Stimulated activated CD4-positive, alpha-beta T cell treated with anti-CD3 and anti-CD28 coated beads, Interleukin-2, amount 100 ng/mL, for 24 hours (primary cell): ENCODE data around the gene LRRC28.

Source experiments
- DNase-seq, 2 donors: peaks; one replicate each; pipeline ENCODE4 v3.0.0-alpha.2; 2020

The LRRC28 gene

GRCh38 chr15:99250001-99250400 lies 1.3 kb upstream of the LRRC28 start:
- DNase-seq, result no peak

GRCh38 chr15:99250494-99250856 lies 806 bp upstream of the LRRC28 start:
- DNase-seq, result no peak

GRCh38 chr15:99252326-99252725 lies 1.0 kb downstream of the LRRC28 start:
- DNase-seq, result no peak

- no peak for DNase-seq
These were observed 2.3 kb downstream of the LRRC28 start for GRCh38 chr15:99253381-99254090.

GRCh38 chr15:99257107-99257750 lies 5.9 kb downstream of the LRRC28 start:
- DNase-seq, result no peak

- no peak for DNase-seq
These were observed 12.8 kb downstream of the LRRC28 start for GRCh38 chr15:99264125-99264524.

- no peak for DNase-seq
These were observed 14.3 kb downstream of the LRRC28 start for GRCh38 chr15:99265541-99266070.

- no peak for DNase-seq
These were observed 16.7 kb downstream of the LRRC28 start for GRCh38 chr15:99267957-99268356.

- no peak for DNase-seq
These were observed 17.1 kb downstream of the LRRC28 start for GRCh38 chr15:99268431-99268830.

GRCh38 chr15:99273801-99274200 lies 22.5 kb downstream of the LRRC28 start:
- DNase-seq, result no peak

- DNase-seq, result no peak
These were observed 23.8 kb downstream of the LRRC28 start for GRCh38 chr15:99275061-99275460.

GRCh38 chr15:99275525-99276128 lies 24.3 kb downstream of the LRRC28 start:
- no peak for DNase-seq

- DNase-seq, result no peak
These were observed 28.0 kb downstream of the LRRC28 start for GRCh38 chr15:99279290-99279689.

GRCh38 chr15:99279827-99280226 lies 28.5 kb downstream of the LRRC28 start:
- no peak for DNase-seq

- DNase-seq, result no peak
These were observed 30.8 kb downstream of the LRRC28 start for GRCh38 chr15:99282121-99282520.

GRCh38 chr15:99282586-99282985 lies 31.3 kb downstream of the LRRC28 start:
- DNase-seq, result no peak

- DNase-seq, result no peak
These were observed 32.4 kb downstream of the LRRC28 start for GRCh38 chr15:99283717-99284116.

GRCh38 chr15:99291643-99292042 lies 40.4 kb downstream of the LRRC28 start:
- DNase-seq, result no peak

- DNase-seq, result no peak
These were observed 44.6 kb downstream of the LRRC28 start for GRCh38 chr15:99295840-99296239.

- no peak for DNase-seq
These were observed 45.1 kb downstream of the LRRC28 start for GRCh38 chr15:99296386-99296785.

GRCh38 chr15:99303907-99304306 lies 52.6 kb downstream of the LRRC28 start:
- DNase-seq, result no peak

- no peak for DNase-seq
These were observed 54.7 kb downstream of the LRRC28 start for GRCh38 chr15:99305761-99306505.

GRCh38 chr15:99306694-99307338 lies 55.5 kb downstream of the LRRC28 start:
- DNase-seq, result no peak
